Fibroblast of skin of left biceps (primary cell): ENCODE data around the gene TIMM44.
A peak's percentile ranks its signal among the peaks of the same experiment; 100 is the strongest.

Source experiments
- DNase-seq, 2 experiments: peaks; one replicate each; pipeline ENCODE4 v3.0.0-alpha.2; 2013; ENCODE audit warnings: low read depth in 2 of 2

TIMM44 gene

GRCh38 chr19:7914099-7914498 is 29.4 kb downstream of the TIMM44 start:
- DNase-seq: no peak

GRCh38 chr19:7913652-7914051 is 29.8 kb downstream of the TIMM44 start:
- DNase-seq: no peak

GRCh38 chr19:7912697-7913564 is 30.5 kb downstream of the TIMM44 start:
- no peak for DNase-seq

- no peak for DNase-seq
Measured at GRCh38 chr19:7912144-7912696, 31.2 kb downstream of the TIMM44 start.

- DNase-seq: no peak
Measured at GRCh38 chr19:7911508-7912143, 31.8 kb downstream of the TIMM44 start.

- DNase-seq: no peak
Measured at GRCh38 chr19:7910321-7911161, 32.9 kb downstream of the TIMM44 start.

GRCh38 chr19:7909471-7910067 is 33.9 kb downstream of the TIMM44 start:
- no peak for DNase-seq

GRCh38 chr19:7908742-7909461 is 34.6 kb downstream of the TIMM44 start:
- DNase-seq: no peak

GRCh38 chr19:7908078-7908699 is 35.3 kb downstream of the TIMM44 start:
- no peak for DNase-seq

- no peak for DNase-seq
Measured at GRCh38 chr19:7907544-7907943, 35.9 kb downstream of the TIMM44 start.

GRCh38 chr19:7907122-7907521 is 36.3 kb downstream of the TIMM44 start:
- DNase-seq: no peak

- DNase-seq: no peak
Measured at GRCh38 chr19:7905859-7906258, 37.6 kb downstream of the TIMM44 start.

- DNase-seq: no peak
Measured at GRCh38 chr19:7905268-7905667, 38.2 kb downstream of the TIMM44 start.

GRCh38 chr19:7904074-7905020 is 39.1 kb downstream of the TIMM44 start:
- no peak for DNase-seq

GRCh38 chr19:7903244-7904073 is 40.0 kb downstream of the TIMM44 start, which contains the start of gene MAP2K7:
Gene MAP2K7, plus strand, starts transcription at chr19:7903877. Its CDS starts 68 bp downstream, at chr19:7903945.
- DNase-seq: peak; percentile 97 to 98

- DNase-seq: no peak
Measured at GRCh38 chr19:7902796-7903243, 40.6 kb downstream of the TIMM44 start.

- DNase-seq: no peak
Measured at GRCh38 chr19:7901337-7901736, 42.1 kb downstream of the TIMM44 start.

GRCh38 chr19:7900931-7901330 is 42.5 kb downstream of the TIMM44 start:
- DNase-seq: no peak
